Erythroblast (primary cell): Measurements from ENCODE around the gene ZNF569.
"Not testable (repeated sequence)": the region's sequence is repeated elsewhere in the genome, so short reads cannot be mapped to it uniquely, and the experiment has no call there.

ENCODE experiments used
- GATA1 ChIP-seq: IDR thresholded peaks from 2 replicates; pipeline ENCODE4 v1.6.1; 2011; ENCODE audit warnings: low read depth, mild to moderate bottlenecking, control low read depth, low read length, moderate library complexity
- POLR2A ChIP-seq: IDR thresholded peaks from 2 replicates; pipeline ENCODE4 v1.6.1; 2011; ENCODE audit warnings: mild to moderate bottlenecking, low read length

- TF ChIP-seq POLR2A, GATA1: not testable (repeated sequence)
These were observed 96.8 kb downstream of the ZNF569 start for GRCh38 chr19:37370386-37370879.
